ENCODE measurements around the gene MMP24. TPM values are rescaled to one million over a fixed set of nuclear protein-coding genes. Genes with fewer than 3 reads are reported as not detected.

MMP24 gene
- total and polyA plus RNA-seq, 2 donors from 2014 or later: 10.7 to 12.4 TPM

DNA sequence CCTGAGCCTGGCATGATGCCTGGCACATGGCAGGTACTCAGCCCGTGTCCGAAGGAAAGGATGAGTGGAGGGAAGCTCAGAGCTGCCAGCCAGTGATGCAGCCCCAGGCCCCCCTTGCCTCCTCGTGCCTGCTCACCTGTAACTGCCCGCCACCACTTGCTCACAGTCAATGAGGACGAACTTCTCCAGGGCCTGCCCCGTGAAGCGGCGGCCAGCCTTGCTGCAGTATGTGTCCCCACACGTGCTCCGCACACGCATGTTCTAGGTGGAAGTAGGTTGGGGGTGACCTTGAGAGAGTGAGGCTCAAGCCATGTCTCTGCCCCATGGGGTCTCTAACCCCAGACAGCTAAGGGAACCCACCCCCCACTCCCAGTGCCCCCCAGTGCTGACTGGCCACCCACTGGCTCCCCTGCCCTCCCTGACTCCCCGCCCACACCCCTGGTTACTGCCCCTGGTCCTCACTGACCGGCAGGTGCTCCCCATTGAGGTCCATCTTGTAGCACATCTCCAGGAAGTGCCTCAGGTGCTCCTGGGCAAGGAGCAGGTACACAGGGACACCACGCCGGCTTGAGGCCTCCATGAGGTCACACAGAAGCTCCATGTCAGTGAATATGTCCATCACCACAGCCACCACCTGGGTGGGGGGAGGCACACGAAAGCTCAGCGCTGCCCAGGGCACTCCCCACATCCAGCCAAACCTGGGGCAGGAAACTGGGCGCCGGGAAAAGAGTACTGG is 62.0 kb downstream of the MMP24 start:
- no peak for DNase-seq
- intact Hi-C loops (cut with DNase I): no loop called here
- Histone ChIP-seq H3K9me3 (ENCODE audit: control insufficient read depth in 2 of 3, insufficient read depth in 1 of 3, low read length in 3 of 3) (no peaks in the 10 kb centered on the region), H3K4me3 (ENCODE audit: low read length in 3 of 3) (no peak overlapping the region), H3K27ac (ENCODE audit: low read depth in 2 of 2, low read length in 2 of 2) (no peak overlapping the region), H3K9ac (ENCODE audit: low read length in 3 of 3) (no peak overlapping the region), H3K27me3 (ENCODE audit: control insufficient read depth, insufficient read depth, low read length) (no peaks in the 10 kb centered on the region), H3K36me3 (ENCODE audit: control insufficient read depth in 2 of 3, insufficient read depth in 3 of 3, low read length in 3 of 3) (no peaks in the 10 kb centered on the region), H3K4me1 (ENCODE audit: control insufficient read depth in 2 of 3, insufficient read depth in 2 of 3, low read depth in 1 of 3, low read length in 3 of 3) (peaks cover 0 to 23% (median 21%) of the 10 kb centered on the region in 3 donors)
- TF ChIP-seq, protein P1, sequence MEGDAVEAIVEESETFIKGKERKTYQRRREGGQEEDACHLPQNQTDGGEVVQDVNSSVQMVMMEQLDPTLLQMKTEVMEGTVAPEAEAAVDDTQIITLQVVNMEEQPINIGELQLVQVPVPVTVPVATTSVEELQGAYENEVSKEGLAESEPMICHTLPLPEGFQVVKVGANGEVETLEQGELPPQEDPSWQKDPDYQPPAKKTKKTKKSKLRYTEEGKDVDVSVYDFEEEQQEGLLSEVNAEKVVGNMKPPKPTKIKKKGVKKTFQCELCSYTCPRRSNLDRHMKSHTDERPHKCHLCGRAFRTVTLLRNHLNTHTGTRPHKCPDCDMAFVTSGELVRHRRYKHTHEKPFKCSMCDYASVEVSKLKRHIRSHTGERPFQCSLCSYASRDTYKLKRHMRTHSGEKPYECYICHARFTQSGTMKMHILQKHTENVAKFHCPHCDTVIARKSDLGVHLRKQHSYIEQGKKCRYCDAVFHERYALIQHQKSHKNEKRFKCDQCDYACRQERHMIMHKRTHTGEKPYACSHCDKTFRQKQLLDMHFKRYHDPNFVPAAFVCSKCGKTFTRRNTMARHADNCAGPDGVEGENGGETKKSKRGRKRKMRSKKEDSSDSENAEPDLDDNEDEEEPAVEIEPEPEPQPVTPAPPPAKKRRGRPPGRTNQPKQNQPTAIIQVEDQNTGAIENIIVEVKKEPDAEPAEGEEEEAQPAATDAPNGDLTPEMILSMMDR (IDR thresholded peaks at IDR 0.05; ENCODE audit: borderline replicate concordance, extremely low read depth, insufficient read depth): no peak
- no peak for FAIRE-seq

DNA sequence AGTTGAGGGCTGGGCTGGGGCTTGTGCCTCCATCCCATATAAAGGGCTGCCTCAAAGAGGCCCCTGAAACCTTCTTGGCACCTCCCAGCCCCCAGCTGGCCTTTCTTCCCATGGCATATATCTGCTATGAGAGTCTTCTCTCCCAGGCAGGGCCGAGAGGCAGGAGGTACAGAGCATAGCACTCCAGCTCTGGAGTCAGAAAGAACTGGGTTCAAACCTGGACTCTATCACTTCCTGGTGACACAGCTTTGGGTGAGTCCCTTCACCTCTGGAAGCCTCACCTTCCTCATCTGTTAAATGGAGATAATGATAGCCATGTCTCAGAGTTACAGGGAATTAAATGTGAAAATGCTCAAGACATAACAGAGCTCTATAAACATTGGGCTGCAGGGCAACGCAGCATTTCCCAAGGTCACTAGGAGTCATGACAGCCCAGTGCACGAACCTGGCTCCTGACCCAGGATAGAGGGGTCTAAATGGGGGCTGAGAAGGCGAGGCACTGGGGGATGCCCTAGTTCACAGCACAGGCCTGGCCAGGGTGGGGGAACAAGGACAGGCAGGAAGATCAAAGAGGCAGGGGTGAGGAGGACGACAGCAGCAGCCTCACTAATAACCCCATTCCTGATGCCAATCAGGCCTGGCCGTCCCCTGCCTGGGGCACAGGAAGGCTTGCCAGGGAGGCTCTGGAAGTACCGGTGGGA is 63.8 kb downstream of the MMP24 start:
- intact Hi-C loops (cut with DNase I): no loop called here
- H3K4me1 ChIP-seq (ENCODE audit: control insufficient read depth in 2 of 3, insufficient read depth in 2 of 3, low read depth in 1 of 3, low read length in 3 of 3): peaks cover 0 to 14% (median 14%) of the 10 kb centered on the region in 3 donors
- TF ChIP-seq, protein P1 (IDR thresholded peaks at IDR 0.05; ENCODE audit: borderline replicate concordance, extremely low read depth, insufficient read depth): no peak
- H3K27me3 ChIP-seq (ENCODE audit: control insufficient read depth, insufficient read depth, low read length): no peaks in the 10 kb centered on the region
- no peak for DNase-seq
- no peak overlapping the region for H3K4me3 ChIP-seq (ENCODE audit: low read length in 3 of 3)
- no peak for FAIRE-seq
- no peaks in the 10 kb centered on the region for H3K9me3 ChIP-seq (ENCODE audit: control insufficient read depth in 2 of 3, insufficient read depth in 1 of 3, low read length in 3 of 3)
- no peak overlapping the region for H3K27ac ChIP-seq (ENCODE audit: low read depth in 2 of 2, low read length in 2 of 2)
- H3K36me3 ChIP-seq (ENCODE audit: control insufficient read depth in 2 of 3, insufficient read depth in 3 of 3, low read length in 3 of 3): no peaks in the 10 kb centered on the region
- H3K9ac ChIP-seq (ENCODE audit: low read length in 3 of 3): no peak overlapping the region

DNA sequence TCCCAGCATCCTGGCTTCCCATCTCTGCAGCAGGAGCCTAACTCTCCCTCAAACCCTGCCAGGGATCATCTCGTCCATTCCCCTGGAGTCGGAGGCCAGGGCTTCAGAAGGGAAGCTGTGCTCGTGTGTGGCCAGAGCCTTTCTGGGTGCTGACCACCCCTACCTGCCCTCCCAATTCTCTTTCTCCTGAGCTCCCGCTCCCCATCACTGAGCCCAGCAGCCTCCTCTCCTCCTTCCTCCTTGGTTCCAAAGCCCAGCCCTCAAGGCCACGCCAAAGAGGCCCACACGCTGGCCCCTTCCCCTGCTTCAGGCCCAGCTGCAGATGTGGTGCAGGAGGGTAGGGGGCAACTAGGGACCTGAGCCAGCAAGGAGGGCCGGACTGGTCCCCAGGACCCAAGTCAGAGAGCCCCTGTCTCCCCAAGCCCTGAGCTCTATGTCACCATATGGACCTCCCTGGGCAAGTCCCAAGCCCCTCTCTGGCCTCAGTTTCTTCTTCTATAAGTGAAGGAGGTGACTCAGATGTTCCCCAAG is 64.5 kb downstream of the MMP24 start:
- intact Hi-C loops (cut with DNase I): no loop called here
- Histone ChIP-seq H3K9ac (ENCODE audit: low read length in 3 of 3) (no peak overlapping the region), H3K9me3 (ENCODE audit: control insufficient read depth in 2 of 3, insufficient read depth in 1 of 3, low read length in 3 of 3) (no peaks in the 10 kb centered on the region), H3K27me3 (ENCODE audit: control insufficient read depth, insufficient read depth, low read length) (no peaks in the 10 kb centered on the region), H3K27ac (ENCODE audit: low read depth in 2 of 2, low read length in 2 of 2) (no peak overlapping the region), H3K36me3 (ENCODE audit: control insufficient read depth in 2 of 3, insufficient read depth in 3 of 3, low read length in 3 of 3) (no peaks in the 10 kb centered on the region), H3K4me1 (ENCODE audit: control insufficient read depth in 2 of 3, insufficient read depth in 2 of 3, low read depth in 1 of 3, low read length in 3 of 3) (peaks cover 0 to 11% (median 8%) of the 10 kb centered on the region in 3 donors), H3K4me3 (ENCODE audit: low read length in 3 of 3) (no peak overlapping the region)
- FAIRE-seq (no peak), DNase-seq (no peak)
- TF ChIP-seq, protein P1 (IDR thresholded peaks at IDR 0.05; ENCODE audit: borderline replicate concordance, extremely low read depth, insufficient read depth): no peak

Data from kidney (tissue), 14 donors.